Measurements from ENCODE around the gene LRPPRC.

DNA sequence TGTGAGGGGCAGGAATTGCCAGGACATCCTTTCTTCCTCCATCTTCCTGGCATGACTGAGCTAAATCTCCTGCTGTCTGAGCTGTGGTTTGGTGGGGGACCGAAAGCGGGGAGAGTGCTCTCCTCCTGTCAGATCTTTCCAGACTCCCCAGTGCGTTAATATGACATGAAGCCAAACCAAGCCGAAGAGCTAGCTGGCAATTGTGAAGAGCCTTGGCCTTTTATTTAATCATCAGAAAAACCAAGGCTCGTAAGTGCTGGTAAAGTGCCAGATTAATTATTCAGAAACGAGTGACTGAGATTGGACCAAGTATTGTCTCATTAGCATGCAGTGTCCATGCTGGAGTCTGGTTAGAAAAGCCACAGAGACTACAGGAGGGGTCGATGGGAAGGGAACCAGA lies 14.5 kb upstream of the LRPPRC start:
- TF ChIP-seq, protein P1, sequence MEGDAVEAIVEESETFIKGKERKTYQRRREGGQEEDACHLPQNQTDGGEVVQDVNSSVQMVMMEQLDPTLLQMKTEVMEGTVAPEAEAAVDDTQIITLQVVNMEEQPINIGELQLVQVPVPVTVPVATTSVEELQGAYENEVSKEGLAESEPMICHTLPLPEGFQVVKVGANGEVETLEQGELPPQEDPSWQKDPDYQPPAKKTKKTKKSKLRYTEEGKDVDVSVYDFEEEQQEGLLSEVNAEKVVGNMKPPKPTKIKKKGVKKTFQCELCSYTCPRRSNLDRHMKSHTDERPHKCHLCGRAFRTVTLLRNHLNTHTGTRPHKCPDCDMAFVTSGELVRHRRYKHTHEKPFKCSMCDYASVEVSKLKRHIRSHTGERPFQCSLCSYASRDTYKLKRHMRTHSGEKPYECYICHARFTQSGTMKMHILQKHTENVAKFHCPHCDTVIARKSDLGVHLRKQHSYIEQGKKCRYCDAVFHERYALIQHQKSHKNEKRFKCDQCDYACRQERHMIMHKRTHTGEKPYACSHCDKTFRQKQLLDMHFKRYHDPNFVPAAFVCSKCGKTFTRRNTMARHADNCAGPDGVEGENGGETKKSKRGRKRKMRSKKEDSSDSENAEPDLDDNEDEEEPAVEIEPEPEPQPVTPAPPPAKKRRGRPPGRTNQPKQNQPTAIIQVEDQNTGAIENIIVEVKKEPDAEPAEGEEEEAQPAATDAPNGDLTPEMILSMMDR (IDR thresholded peaks at IDR 0.05) = no peak
- no peak for TF ChIP-seq EZH2 (IDR thresholded peaks at IDR 0.05)

Data from neural progenitor cell (in vitro differentiated cells).